Measurements from ENCODE around the gene UBL4A.

- TF ChIP-seq TAF1 (IDR thresholded peaks at IDR 0.05; ENCODE audit: low read depth, low read length) (no peak), POLR2A (IDR thresholded peaks at IDR 0.05; ENCODE audit: low read depth, low read length) (no peak)
These were observed 24.0 kb downstream of the UBL4A start for GRCh38 chrX:154462396-154462795.
